Measurements from ENCODE around the gene RNF157. TPM values are rescaled to one million over a fixed set of nuclear protein-coding genes. Genes with fewer than 3 reads are reported as not detected.

The RNF157 gene
- total RNA-seq, 1 experiment from 2014 or later = 0.86 TPM

- TF ChIP-seq POLR2A (IDR thresholded peaks at IDR 0.05; ENCODE audit: borderline replicate concordance, extremely low read depth, insufficient read depth, insufficient read length) (no peak), ZBTB33 (IDR thresholded peaks at IDR 0.05; ENCODE audit: extremely low read depth, insufficient replicate concordance, low read length) (no peak), ELF1 (IDR thresholded peaks at IDR 0.05; ENCODE audit: borderline replicate concordance, low read depth) (no peak), EGR1 (IDR thresholded peaks at IDR 0.05; ENCODE audit: low read depth) (no peak), FOSL1 (IDR thresholded peaks at IDR 0.05; ENCODE audit: low read depth) (no peak), ZFX (IDR thresholded peaks at IDR 0.05) (no peak), CTCF (IDR thresholded peaks at IDR 0.05 in 2 of 3, conservative IDR thresholded peaks at IDR 0.05 in 1 of 3; ENCODE audit: borderline replicate concordance in 1 of 3, insufficient read depth in 1 of 3, low read depth in 2 of 3, low read length in 2 of 3) (no peak), SRF (IDR thresholded peaks at IDR 0.05; ENCODE audit: low read depth) (no peak), JUND (IDR thresholded peaks at IDR 0.05) (no peak), EZH2 (IDR thresholded peaks at IDR 0.05) (no peak), POLR2AphosphoS5 (IDR thresholded peaks at IDR 0.05; ENCODE audit: low read depth, low read length) (no peak), ZNF274 (IDR thresholded peaks at IDR 0.05; ENCODE audit: low read depth, low read length) (no peak), CBX3 (IDR thresholded peaks at IDR 0.05; ENCODE audit: low read depth) (no peak), TCF7L2 (IDR thresholded peaks at IDR 0.05; ENCODE audit: borderline replicate concordance, extremely low read depth, insufficient read depth, insufficient read length) (no peak), EZH2phosphoT487 (IDR thresholded peaks at IDR 0.05; ENCODE audit: borderline replicate concordance) (no peak), SIN3A (IDR thresholded peaks at IDR 0.05; ENCODE audit: low read depth) (no peak), MAX (IDR thresholded peaks at IDR 0.05) (no peak), CEBPB (IDR thresholded peaks at IDR 0.05; ENCODE audit: low read depth) (no peak)
- H3K9me3 ChIP-seq (ENCODE audit: control insufficient read depth in 1 of 2, insufficient read depth in 1 of 2, low read depth in 1 of 2, low read length in 2 of 2) = no peaks in the 10 kb centered on the region
- peak overlapping the region; percentile 63 for H3K27ac ChIP-seq (ENCODE audit: low read depth, low read length)
- DNase-seq (ENCODE audit: low read depth, low spot score) (no peak), ATAC-seq (no peak)
- intact Hi-C loops (cut with micrococcal nuclease) = no loop called here
- H3K36me3 ChIP-seq (ENCODE audit: control insufficient read depth in 1 of 2, insufficient read depth in 2 of 2, low read length in 2 of 2) = peaks cover 3 to 11% of the 10 kb centered on the region in 2 experiments; a peak in 2 of 4 replicates
- peak overlapping the region; percentile 44 for H3K9ac ChIP-seq (ENCODE audit: low read length)
- H3K4me1 ChIP-seq (ENCODE audit: control insufficient read depth in 1 of 2, insufficient read depth in 2 of 2, low read length in 2 of 2) = peaks cover 25 to 40% of the 10 kb centered on the region in 2 experiments
- ChIA-PET RAD21 (ENCODE audit: low non-redundant PET in 1 of 2, low total read pairs in 2 of 2, uncharacterized antibody in 2 of 2, unreplicated experiment in 2 of 2) (interaction anchor here (0.7 to 1.4 kb wide), 2 partner anchors 82 to 143 kb away, joined by 3 to 5 read pairs; no protein-coding TSS in a partner anchor), CTCF (interaction anchor here (1.2 to 3.4 kb wide), 4 partner anchors 15 to 359 kb away, joined by 3 to 34 read pairs (median 6); no protein-coding TSS in a partner anchor), POLR2A (interaction anchor here (0.6 to 1.9 kb wide), 8 partner anchors 9 to 484 kb away, joined by 3 to 17 read pairs (median 3); no protein-coding TSS in a partner anchor)
- H3K27me3 ChIP-seq (ENCODE audit: insufficient read depth, low read length) = no peaks in the 10 kb centered on the region
- peak overlapping the region; percentile 65 for H3K4me2 ChIP-seq (ENCODE audit: low read length)
- no peaks in the 10 kb centered on the region for H3K9me2 ChIP-seq (ENCODE audit: insufficient read depth)
- no peak overlapping the region for H2AFZ ChIP-seq (ENCODE audit: low read depth, low read length, poor library complexity, severe bottlenecking)
- H3K4me3 ChIP-seq (replicated peaks in 1 of 2; ENCODE audit: low read depth in 1 of 2, low read length in 2 of 2) = peak overlapping the region; percentile 15 to 82
- no peaks in the 10 kb centered on the region for H4K20me1 ChIP-seq (ENCODE audit: insufficient read depth)
- TSS peak; percentile 99 for BruUV-seq (replicated peaks)
- peaks cover 24% of the 10 kb centered on the region for H3K79me2 ChIP-seq (ENCODE audit: insufficient read depth, low read length)
Measured at GRCh38 chr17:76264425-76264754, 24.1 kb upstream of the RNF157 start.

All from HCT116 (cell line).